ENCODE data around the gene MED16.
"Not testable (repeated sequence)": the region's sequence is repeated elsewhere in the genome, so short reads cannot be mapped to it uniquely, and the experiment has no call there.

Gene MED16

DNA sequence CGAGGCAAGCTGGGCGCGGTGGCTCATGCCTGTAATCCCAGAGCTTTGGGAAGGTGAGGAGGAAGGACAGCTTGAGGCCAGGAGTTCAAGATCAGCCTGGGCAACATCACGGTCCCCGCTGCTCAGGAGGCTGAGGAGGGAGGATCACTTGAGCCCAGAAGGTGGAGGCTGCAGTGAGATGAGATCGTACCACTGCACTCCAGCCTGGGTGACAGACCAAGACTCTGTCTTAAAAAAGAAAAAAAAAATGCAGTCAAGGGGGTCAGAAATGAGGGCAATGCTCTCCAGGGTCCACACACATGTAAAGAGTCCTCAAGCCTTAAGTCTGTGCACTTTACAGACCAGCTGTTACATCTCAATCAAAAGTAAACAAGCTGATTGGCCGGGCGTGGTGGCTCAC, 11.6 kb upstream of the MED16 start:
- DNase-seq, result no peak

DNA sequence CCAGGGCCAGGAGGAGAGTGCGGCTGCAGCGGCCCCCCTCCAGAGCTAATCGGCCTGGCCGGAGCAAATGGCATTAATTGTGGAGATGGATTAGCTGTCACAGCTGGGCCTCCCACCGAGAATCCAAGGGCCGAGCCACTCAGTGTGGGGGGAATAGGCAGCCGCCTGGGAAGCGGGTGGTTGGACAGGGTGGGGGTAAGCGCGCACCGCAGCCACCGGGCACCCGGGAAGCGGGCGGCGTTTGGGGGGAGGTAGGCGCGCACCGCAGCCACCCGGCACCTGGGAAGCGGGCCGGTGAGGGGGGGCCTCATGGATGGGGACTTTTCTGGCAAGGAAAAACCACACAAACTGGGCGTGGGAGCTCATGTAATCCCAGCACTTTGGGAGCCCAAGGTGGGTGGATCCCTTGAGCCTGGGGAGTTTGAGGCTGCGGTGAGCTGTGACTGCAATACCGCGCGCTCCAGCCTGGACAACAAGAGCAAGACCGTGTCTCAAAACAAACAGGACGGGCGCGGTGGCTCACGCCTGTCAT, 10.3 kb upstream of the MED16 start:
- no peak for DNase-seq

DNA sequence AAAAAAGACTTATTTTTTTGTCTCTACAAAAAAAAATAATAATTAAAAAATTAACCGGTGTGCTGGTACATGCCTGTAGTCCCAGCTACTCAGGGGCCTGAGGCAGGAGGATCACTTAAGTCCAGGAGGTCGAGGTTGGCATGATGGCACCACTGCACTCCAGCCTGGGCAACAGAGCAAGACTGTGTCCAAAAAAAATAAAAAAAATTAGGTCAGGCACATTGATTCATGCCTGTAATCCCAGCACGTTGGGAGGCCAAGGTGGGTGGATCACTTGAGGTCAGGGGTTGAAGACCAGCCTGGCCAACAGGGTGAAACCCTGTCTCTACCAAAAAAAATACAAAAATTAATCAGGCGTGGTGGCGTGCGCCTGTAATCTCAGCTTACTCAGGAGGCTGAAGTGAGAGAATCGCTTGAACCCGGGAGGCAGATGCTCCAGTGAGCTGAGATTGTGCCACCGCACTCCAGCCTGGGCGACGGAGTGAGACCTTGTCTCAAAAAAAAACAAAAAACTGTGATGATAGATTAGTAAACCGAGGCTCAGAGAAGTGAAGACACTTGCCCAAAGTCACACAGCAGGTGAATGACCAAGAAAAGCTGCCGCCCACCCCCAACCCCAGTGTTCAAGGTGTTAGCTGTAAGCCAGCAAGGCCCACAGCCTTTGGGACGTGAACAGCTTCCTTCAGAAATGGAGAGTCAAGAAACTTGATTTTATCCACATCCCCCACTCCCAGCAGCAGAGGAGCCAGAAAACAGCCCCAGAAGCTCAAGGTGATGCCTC, 9.6 kb upstream of the MED16 start:
- DNase-seq, result no peak

- DNase-seq, result no peak
Observed at GRCh38 chr19:902093-902370, 9.0 kb upstream of the MED16 start.

DNA sequence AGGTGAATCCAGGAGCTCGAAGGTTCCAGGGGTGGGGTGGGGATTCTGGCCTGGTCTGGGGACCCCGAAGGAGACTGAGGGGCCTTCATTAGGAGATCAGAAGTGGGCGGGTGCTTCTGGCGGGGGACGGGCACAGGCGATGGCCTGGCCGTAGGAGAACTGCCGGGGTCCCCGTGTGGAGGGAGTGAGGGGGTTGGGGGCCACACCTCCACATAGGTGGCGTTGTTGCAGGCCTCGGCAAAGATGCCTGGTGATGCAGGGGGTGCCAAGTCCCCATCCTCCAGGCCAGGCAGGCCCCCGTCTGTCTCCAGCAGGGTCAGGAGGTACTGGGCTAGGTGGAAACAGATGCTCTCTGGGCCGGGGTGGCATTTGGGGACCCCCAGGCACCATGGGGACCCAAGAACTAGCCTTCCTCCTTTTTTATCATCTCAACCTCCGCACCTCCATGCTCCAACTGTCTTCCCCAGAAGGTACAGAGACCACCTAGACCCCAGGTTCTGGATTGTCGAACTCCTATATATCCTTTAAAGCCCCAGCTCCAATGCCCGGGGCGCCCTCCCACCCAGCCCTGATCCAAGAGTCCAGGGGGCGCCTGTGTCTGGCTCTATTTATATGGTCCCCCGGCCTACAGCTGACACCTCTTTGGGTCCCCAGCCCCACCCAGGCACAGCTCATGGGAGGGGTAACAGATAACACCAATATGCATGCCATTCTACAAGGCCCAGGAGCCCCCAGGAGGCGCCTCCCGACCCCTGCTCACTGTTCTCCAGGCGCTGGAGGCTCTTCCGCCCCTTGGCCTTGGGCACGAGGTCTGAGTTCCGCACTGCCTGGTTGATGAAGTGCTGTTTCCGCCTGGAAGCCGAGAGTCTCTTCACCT, 8.5 kb upstream of the MED16 start:
- no peak for DNase-seq

DNA sequence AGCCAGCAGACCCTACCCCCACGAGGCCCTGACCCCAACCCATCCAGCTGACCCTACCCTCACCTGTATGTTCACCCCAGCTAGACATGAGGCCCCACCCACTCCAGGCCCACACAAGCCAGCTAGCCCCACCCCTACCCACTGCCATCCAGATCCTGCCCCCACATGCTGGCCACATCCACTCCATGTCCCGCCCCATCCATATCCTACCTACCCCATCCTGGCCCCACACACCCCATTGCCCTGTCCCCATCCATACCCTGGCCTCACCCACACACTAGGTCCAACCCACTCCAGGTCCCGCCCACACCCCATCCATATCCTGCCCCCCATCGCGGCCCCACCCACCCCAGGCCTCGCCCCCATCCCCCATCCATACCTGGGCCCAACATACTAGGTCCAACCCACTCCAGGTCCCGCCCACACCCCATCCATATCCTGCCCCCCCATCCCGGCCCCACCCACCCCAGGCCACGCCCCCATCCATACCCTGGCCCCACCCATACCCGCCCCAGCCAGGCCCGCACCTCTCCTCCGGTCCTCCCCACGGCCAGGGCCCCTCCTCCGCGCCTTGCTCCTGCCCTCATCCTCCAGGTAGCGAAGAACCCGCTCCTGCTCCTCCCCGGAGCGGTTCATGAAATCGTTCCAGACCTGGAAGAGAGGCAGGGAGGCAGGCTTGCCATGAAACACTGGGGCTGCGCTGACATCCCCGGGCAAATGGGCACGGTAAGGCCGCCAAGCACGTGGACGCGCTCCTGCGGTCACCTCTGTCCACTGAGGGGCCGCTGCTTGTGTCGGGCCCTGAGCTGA, 7.5 kb upstream of the MED16 start:
- peak; percentile 21 for DNase-seq

DNA sequence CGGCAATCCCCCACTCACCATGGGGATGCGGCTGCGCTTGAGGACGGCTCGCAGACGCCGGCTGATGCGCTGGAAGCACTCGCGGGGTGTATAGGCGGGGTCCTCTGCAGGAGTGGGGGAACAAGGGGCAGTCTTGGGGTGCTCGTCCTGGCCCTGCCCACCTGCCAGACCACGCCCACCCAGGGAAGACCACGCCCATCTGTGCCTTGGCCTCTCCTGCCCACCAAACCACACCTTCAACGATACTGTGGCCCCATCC, 7.0 kb upstream of the MED16 start:
- no peak for DNase-seq

DNA sequence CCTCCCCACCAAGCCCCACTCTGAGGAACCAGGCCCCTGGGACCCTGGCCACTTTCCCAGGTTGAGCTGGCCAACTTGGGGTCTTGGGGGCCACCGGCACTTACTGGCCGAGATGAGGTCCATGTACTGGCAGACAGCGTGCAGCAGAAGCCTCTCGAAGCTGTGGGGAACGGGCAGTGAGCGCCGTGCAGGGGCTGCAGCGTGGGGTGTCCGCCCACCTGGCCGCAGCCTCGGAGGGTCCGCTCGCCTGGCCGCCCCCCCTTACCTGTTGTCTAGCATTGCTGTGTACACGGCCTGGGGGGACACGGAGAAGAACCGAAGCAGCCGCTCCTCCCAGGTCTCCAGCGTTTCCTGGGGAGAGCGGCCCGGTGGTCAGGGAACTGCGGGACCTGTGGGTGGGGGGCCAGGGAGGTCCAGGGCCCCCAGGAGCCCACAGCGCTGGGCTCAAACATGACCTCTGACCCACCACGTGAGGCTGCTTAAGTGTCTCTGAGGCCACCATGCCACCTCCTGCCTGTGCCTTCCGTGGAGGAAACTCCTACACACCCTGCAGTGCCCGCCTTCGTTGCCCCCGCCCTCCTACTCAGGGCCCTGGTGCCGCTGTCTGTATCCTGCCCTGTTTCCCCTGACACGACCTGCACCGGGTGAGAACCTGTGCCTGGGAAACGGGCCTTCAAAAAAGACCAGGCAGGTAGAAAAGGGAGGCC, 6.5 kb upstream of the MED16 start:
- no peak for DNase-seq

DNA sequence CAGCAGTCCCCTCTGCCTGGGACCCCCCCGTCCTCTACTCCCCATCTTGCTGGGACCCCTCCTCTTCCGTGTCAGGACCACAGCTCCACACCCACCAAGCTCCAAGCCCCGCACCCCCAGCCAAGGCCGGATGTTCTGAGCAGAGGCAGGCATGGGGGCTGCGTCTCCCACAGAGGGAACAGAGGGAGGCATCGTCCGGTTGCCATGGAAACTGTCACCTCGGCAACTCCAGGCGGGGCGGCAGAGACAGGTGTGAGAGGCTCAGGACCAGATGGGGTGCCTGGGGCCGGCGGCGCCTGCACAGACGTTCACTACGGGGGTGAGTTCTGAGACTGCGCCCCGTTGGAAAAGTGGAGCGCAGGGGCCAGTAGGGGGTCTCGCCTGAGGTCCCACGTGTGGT, 5.7 kb upstream of the MED16 start:
- no peak for DNase-seq

DNA sequence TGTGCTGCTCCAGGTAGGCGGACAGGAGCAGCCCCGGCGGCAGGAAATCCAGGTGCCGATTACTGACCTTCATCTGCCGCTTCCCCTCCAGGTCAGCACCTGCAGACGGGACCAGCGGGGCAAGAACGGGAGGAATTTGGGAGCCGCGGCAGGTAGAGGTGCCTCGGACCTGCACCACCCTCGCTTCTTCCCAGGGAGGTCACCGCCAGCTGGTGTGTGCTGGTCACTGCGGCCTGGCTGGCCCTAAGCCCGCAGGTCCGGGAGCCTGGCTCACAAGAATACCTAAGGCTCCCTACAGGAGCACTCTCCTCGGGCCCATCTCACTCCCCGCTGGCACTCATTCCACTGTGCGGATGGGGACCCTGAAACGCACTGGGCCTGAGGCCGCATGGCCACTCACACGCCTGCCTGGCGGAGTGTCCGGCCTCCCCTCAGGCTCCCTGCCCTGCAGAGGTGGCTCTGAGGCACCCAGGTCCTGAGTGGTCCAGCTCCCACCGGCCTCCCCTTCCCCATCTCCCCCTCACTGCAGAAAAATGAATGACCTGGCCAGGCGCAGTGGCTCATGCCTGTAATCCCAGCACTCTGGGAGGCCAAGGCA, 4.6 kb upstream of the MED16 start:
- DNase-seq, result no peak

DNA sequence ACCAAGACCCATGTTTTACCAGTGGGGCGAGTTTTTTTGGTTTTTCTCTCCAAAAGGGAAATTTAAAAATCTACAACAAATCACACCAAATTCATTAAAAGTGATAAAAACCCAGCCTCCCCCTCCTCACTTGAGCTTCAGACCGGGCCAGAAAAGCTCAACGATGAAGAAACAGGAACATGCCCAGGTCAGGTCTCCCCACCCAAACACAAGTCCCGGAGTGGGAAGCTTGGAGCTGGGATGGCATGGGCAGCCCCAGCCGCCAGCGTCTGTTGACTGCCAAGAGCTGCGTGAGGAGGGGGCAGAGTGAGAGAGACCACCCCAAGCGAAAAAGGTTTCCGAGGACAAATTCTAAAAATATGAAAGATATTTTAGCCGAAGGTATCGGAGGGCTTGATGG, 4.0 kb upstream of the MED16 start:
- DNase-seq, result no peak

DNA sequence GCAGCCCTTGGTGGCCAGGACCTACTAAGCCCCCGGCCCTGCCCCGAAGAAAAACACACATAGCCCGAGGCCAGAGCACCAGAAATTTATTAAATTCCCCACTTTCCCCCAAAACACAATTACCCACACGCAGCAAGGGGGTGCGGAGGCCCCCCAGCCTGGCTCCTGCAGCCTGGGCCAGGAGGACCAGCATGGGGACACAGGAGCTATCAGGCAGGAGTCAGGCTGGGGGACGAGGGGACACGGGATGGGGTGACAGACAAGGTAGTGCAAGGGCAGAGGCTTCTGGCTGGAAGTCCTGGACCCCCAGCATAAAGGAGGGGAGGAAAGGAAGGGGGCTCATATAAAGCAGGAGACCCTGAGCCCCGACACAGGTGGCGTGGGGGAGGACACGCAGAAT, 3.4 kb upstream of the MED16 start:
- DNase-seq, result no peak

DNA sequence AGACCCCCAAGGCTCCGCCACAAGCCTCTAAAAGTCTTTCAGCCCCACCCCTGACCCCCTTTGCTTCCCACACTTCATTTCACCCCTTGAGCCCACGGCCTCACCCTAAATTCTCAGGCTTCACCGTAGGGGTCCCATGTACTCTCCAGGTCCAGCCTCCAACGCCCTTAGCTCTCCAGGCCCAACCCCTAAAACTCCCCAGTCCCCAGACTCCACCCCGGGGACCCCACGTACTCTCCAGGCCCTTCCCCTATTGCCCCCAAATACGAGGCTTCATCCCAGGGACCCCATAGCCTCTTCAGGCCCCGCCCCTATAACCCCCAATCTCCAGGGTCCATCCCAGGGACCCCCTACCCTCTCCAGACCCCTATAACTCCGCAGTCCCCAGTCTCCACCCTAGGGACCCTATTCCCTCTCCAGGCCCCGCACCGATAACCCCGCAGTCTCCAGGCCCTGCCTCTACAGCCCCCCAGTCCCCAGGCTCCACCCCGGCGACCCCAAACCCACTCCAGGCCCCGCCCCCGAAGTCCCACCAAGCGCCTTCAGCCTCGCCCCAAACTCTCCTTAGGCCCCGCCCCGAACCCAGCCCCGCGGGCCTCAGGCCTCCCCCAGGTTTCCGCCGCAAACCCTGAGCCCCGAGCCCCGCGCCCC, 619 bp downstream of the MED16 start:
- no peak for DNase-seq

DNA sequence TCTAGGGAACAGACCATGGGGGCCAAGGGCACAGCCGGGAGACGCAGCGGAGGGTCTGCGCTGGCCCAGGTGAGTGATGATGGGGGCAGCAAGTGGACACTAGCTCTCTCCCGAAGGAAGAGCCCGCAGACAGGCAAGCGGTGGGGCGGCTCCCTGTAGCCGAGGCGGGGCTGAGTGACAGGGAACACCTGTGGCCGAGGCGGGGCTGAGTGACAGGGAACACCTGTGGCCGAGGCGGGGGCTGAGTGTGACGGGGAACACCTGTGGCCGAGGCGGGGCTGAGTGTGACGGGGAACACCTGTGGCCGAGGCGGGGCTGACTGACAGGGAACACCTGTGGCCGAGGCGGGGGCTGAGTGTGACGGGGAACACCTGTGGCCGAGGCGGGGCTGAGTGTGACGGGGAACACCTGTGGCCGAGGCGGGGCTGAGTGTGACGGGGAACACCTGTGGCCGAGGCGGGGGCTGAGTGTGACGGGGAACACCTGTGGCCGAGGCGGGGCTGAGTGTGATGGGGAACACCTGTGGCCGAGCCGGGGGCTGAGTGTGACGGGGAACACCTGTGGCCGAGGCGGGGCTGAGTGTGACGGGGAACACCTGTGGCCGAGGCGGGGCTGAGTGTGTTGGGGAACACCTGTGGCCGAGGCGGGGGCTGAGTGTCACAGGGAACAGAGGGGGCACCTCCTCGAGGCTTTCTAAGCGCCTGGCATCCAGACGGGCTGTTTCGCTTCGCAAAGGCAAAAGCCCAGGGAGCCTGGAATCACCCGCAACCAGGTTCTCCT, 1.4 kb downstream of the MED16 start:
- not testable (repeated sequence) for DNase-seq

GRCh38 chr19:890831-891230, 2.2 kb downstream of the MED16 start:
- DNase-seq, result no peak

GRCh38 chr19:889662-890295, 3.2 kb downstream of the MED16 start:
- no peak for DNase-seq

DNA sequence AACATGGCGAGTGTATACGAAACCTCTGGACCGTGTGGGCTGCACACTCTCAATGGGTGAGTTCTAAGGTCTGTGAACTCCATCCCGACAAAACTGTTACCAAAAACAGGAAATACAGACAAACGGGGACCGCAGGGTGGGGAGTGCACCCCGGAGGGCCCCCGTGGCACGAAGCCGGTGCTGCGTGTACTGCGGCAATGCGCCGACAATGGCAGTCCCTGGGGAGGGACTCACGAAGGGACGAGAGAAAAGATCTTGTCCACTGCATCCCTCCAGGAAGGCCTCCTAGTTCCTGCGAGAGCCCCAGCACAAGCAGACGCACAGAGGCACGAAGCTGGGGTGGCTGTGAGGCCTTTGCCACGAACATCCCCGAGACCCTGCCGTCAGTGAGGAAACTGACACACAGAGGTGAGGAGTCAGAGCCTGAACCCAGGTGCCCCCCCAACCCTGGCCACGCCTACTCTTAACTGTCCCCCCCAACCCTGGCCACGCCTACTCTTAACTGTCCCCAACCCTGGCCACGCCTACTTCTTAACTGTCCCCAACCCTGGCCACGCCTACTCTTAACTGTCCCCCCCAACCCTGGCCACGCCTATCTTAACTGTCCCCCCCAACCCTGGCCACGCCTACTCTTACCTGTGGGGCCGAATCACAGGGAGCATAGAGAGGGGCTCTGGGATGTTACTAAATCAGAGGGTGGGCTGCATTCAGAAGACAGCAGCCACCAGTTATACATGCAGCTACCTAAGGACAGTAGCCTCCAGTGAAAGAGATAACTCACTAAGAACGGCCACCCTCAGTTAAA, 4.2 kb downstream of the MED16 start:
- DNase-seq, result no peak

DNA sequence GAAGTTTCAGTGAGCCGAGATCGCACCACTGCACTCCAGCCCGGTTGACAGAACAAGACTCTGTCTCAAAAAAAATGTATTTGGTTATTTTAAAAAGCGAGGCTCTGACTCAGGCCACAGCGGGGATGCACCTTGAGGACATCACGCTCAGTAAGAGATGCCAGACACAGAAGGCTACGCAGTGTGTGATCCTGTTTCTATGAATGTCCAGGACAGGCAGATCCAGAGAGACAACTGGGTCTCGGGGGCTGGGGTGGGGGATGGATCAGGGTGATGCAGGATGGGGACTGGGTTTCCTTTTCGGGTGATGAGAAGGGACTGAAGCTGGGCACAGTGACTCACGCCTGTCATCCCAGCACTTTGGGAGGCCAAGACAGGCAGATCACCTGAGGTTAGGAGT, 5.4 kb downstream of the MED16 start:
- DNase-seq, result no peak

DNA sequence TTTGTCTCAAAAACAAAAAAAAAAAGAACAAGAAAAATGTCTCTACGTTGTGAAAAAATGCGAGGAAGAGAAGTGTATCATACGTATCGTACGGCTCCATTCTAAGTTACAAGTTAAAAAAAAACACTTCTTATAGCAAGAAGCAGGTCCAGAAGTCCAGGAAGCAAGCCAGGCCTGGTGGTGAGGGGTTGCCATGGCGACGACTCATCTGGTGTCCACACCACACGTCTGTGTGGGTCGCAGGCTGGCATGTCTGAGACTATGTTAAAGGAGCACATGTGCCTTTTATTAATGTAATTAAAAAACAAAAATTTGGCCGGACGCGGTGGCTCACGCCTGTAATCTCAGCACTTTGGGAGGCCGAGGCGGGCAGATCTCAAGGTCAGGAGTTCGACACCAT, 5.9 kb downstream of the MED16 start:
- no peak for DNase-seq

All from NCI-H2029 (cell line).